SK-N-SH (cell line): ENCODE results near the gene MYLK. TPM values are rescaled to one million over a fixed set of nuclear protein-coding genes. Genes with fewer than 3 reads are reported as not detected.

Experiments used
- CTCF ChIA-PET: fragments of 300-600, 350-600 bp; formaldehyde crosslinking; extraction: SDS; loops from one replicate; lab custom pipeline; 2021; lab: Yijun Ruan, JAX
- POLR2A ChIA-PET: fragments of 350-600 bp; sonication (Branson Sonifier 250); formaldehyde crosslinking; extraction: SDS; loops from one replicate; lab custom pipeline; 2020; ENCODE audit warnings: antibody characterized with exemption, inconsistent platforms; lab: Yijun Ruan, JAX
- DNase-seq: peaks from one replicate; pipeline ENCODE4 v3.0.0; 2012
- H2AFZ ChIP-seq: fragments of 200-600 bp; sonication (generic); 2 replicates; pipeline ENCODE4 v1.8.1; 2016; ENCODE audit warnings: antibody characterized with exemption, mild to moderate bottlenecking, low read depth
- H3F3A ChIP-seq: fragments of 200-600 bp; sonication (generic); replicated peaks from 2 replicates; pipeline ENCODE3; 2016; ENCODE audit warnings: antibody characterized with exemption, mild to moderate bottlenecking; ENCODE audit not compliant: insufficient read depth
- H3K27ac ChIP-seq, 2 experiments: fragments of 200-500 bp in 1 of 2; fragments of 200-600 bp in 1 of 2; sonication (Bioruptor generic) in 1 of 2; sonication (generic), shearing (Covaris generic) in 1 of 2; 2 replicates each; pipeline versions ENCODE4 v1.5.1 to v1.6.1; 2014 to 2016; ENCODE audit warnings: low read depth in 2 of 2, inconsistent platforms in 1 of 2, low read length in 1 of 2, mild to moderate bottlenecking in 1 of 2, mixed read lengths in 1 of 2
- H3K27me3 ChIP-seq: fragments of 200-600 bp; sonication (generic), shearing (Covaris generic); 2 replicates; pipeline ENCODE4 v1.6.1; 2016; ENCODE audit warnings: mixed run types; ENCODE audit not compliant: insufficient read depth
- H3K36me3 ChIP-seq, 2 experiments: fragments of 200-500 bp in 1 of 2; fragments of 200-600 bp in 1 of 2; sonication (Bioruptor generic) in 1 of 2; sonication (generic) in 1 of 2; replicated peaks in 1 of 2; 2 replicates each; pipeline versions ENCODE3 to v1.5.1; 2014 to 2016; ENCODE audit warnings: low read length in 1 of 2, mild to moderate bottlenecking in 1 of 2; ENCODE audit not compliant: insufficient read depth in 2 of 2, control insufficient read depth in 1 of 2
- H3K4me1 ChIP-seq, 2 experiments: fragments of 200-500 bp in 1 of 2; fragments of 200-600 bp in 1 of 2; sonication (Bioruptor generic) in 1 of 2; sonication (generic), shearing (Covaris generic) in 1 of 2; 2 replicates each; pipeline versions ENCODE4 v1.5.1 to v1.6.1; 2014 to 2016; ENCODE audit warnings: low read depth in 1 of 2, low read length in 1 of 2, mixed run types in 1 of 2; ENCODE audit not compliant: insufficient read depth in 2 of 2, control insufficient read depth in 1 of 2
- H3K4me2 ChIP-seq: fragments of 200-600 bp; sonication (generic), shearing (Covaris generic); 2 replicates; pipeline ENCODE4 v1.6.1; 2017; ENCODE audit warnings: mixed run types
- H3K4me3 ChIP-seq, 2 experiments: fragments of 200-500 bp in 1 of 2; fragments of 200-600 bp in 1 of 2; sonication (Bioruptor generic) in 1 of 2; sonication (generic), shearing (Covaris generic) in 1 of 2; 2 replicates each; pipeline versions ENCODE4 v1.5.1 to v1.8.1; 2014 to 2016; ENCODE audit warnings: low read depth in 2 of 2, inconsistent platforms in 1 of 2, low read length in 1 of 2, mild to moderate bottlenecking in 1 of 2, mixed read lengths in 1 of 2, moderate library complexity in 1 of 2
- H3K79me2 ChIP-seq: fragments of 200-600 bp; sonication (generic); 2 replicates; pipeline ENCODE4 v1.8.1; 2017; ENCODE audit warnings: mild to moderate bottlenecking; ENCODE audit not compliant: insufficient read depth
- H3K9ac ChIP-seq: fragments of 200-600 bp; sonication (generic); 2 replicates; pipeline ENCODE4 v1.6.1; 2017; ENCODE audit warnings: mixed run types
- H3K9me2 ChIP-seq: fragments of 200-600 bp; sonication (generic); 2 replicates; pipeline ENCODE4 v1.6.1; 2017; ENCODE audit warnings: mixed run types
- H3K9me3 ChIP-seq: fragments of 200-600 bp; sonication (generic); 2 replicates; pipeline ENCODE4 v1.6.1; 2017; ENCODE audit warnings: mixed run types, mild to moderate bottlenecking, moderate library complexity
- H4K20me1 ChIP-seq: fragments of 200-600 bp; sonication (generic); 2 replicates; pipeline ENCODE4 v1.6.1; 2017; ENCODE audit warnings: mild to moderate bottlenecking, mixed run types; ENCODE audit not compliant: insufficient read depth
- CHD2 ChIP-seq: fragments of 150-350 bp; IDR thresholded peaks from 2 replicates; pipeline ENCODE4 v1.6.1; 2018; ENCODE audit warnings: low read length; ENCODE audit not compliant: partially characterized antibody
- CTCF ChIP-seq: fragments of 200-600 bp; sonication (generic); IDR thresholded peaks from 2 replicates; pipeline ENCODE4 v1.6.1; 2017; ENCODE audit warnings: antibody characterized with exemption, mild to moderate bottlenecking, moderate library complexity
- ELF1 ChIP-seq: IDR thresholded peaks from 2 replicates; pipeline ENCODE4 v1.4.0; 2012
- EP300 ChIP-seq, 2 experiments: IDR thresholded peaks; 2 replicates each; pipeline versions ENCODE4 v1.4.0 to v1.6.1; 2012; ENCODE audit warnings: borderline replicate concordance in 1 of 2, low read depth in 1 of 2, low read length in 1 of 2
- EZH2phosphoT487 ChIP-seq: fragments of 200-600 bp; sonication (generic); IDR thresholded peaks from 2 replicates; pipeline ENCODE4 v1.6.1; 2017; ENCODE audit warnings: low read depth, mixed run types, mild to moderate bottlenecking, antibody characterized with exemption, moderate library complexity, borderline replicate concordance
- FOSL2 ChIP-seq: IDR thresholded peaks from 2 replicates; pipeline ENCODE4 v1.4.0; 2012; ENCODE audit warnings: low read depth, mild to moderate bottlenecking, moderate library complexity, borderline replicate concordance
- FOXM1 ChIP-seq: IDR thresholded peaks from 2 replicates; pipeline ENCODE4 v1.4.0; 2012; ENCODE audit warnings: low read depth, mild to moderate bottlenecking
- GATA2 ChIP-seq: sonication (generic); formaldehyde crosslinking; IDR thresholded peaks from 2 replicates; pipeline ENCODE4 v1.5.0; 2020; ENCODE audit warnings: mild to moderate bottlenecking, missing genetic modification reagents
- NFIC ChIP-seq: IDR thresholded peaks from 2 replicates; pipeline ENCODE4 v1.4.0; 2012; ENCODE audit warnings: borderline replicate concordance
- POLR2AphosphoS5 ChIP-seq: IDR thresholded peaks from 2 replicates; pipeline ENCODE4 v1.6.1; 2012; ENCODE audit warnings: low read depth, low read length
- RAD21 ChIP-seq: IDR thresholded peaks from 2 replicates; pipeline ENCODE4 v1.6.1; 2012; ENCODE audit warnings: mild to moderate bottlenecking, low read length
- RCOR1 ChIP-seq: fragments of 150-350 bp; IDR thresholded peaks from 2 replicates; pipeline ENCODE4 v1.6.1; 2017; ENCODE audit warnings: antibody characterized with exemption, low read length
- RXRA ChIP-seq: IDR thresholded peaks from 2 replicates; pipeline ENCODE4 v1.4.0; 2012; ENCODE audit warnings: low read depth, mild to moderate bottlenecking, borderline replicate concordance
- SIN3A ChIP-seq: IDR thresholded peaks from 2 replicates; pipeline ENCODE4 v1.6.1; 2012; ENCODE audit warnings: low read depth, mild to moderate bottlenecking, low read length, moderate library complexity, borderline replicate concordance
- SMC3 ChIP-seq: IDR thresholded peaks from 2 replicates; pipeline ENCODE4 v1.6.1; 2012; ENCODE audit warnings: low read depth, low read length, improper control_type of control experiment
- TCF12 ChIP-seq: IDR thresholded peaks from 2 replicates; pipeline ENCODE4 v1.4.0; 2012
- TEAD4 ChIP-seq: IDR thresholded peaks from 2 replicates; pipeline ENCODE4 v1.4.0; 2012; ENCODE audit warnings: mild to moderate bottlenecking, borderline replicate concordance; ENCODE audit not compliant: insufficient read depth
- USF1 ChIP-seq: IDR thresholded peaks from 2 replicates; pipeline ENCODE4 v1.4.0; 2012; ENCODE audit warnings: low read depth, borderline replicate concordance
- YY1 ChIP-seq: IDR thresholded peaks from 2 replicates; pipeline ENCODE4 v1.4.0; 2012; ENCODE audit warnings: low read depth, mild to moderate bottlenecking
- WGBS: methylation state at CpG from one replicate; pipeline ENCODE4 v1.1.6; 2017; ENCODE audit warnings: low lambda C conversion rate; 5-methylcytosine and 5-hydroxymethylcytosine counted together
- polyA plus RNA-seq, 3 experiments: library from polyadenylated mRNA; depleted of rRNA; stranded (reverse); fragments of >200 nt; gene quantifications; 2 replicates each; pipeline ENCODE4 v1.2.3, GENCODE V29; 2012
- TF ChIP-seq, protein P1 (sequence below): fragments of 150-350 bp; IDR thresholded peaks from 2 replicates; pipeline ENCODE4 v1.6.1; 2017; ENCODE audit warnings: antibody characterized with exemption, low read length, low read depth, borderline replicate concordance

MYLK gene
- polyA plus RNA-seq, 1 of the 3 experiments (the other 2 are of a cell fraction), result 272 TPM

DNA sequence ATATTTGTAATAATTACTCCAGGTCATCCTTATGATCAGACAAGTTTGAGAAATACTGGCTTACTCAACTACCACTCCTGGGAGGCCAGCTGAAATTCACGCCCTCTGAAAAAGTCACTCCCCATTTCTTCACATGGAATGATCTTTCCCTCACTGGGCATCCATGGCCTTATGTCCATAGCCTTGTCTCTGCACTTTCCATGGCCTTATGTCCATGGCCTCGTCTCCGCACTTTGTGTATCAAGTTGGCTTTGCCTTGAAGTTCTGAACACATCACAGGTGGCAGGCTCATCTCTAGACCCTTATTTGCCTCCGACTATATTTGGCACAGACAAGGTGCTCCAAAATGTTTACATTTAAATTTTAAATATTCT is 241.2 kb downstream of the MYLK start:
- no peaks in the 10 kb centered on the region for H3K79me2 ChIP-seq
- no peaks in the 10 kb centered on the region for H3F3A ChIP-seq
- ChIA-PET CTCF (interaction anchor here (0.7 to 5.1 kb wide), 10 partner anchors 9 to 90 kb away, joined by 3 to 53 read pairs (median 4); no protein-coding TSS in a partner anchor), POLR2A (no interaction called here)
- H3K36me3 ChIP-seq, result peaks cover 68 to 75% of the 10 kb centered on the region in 2 experiments
- no peaks in the 10 kb centered on the region for H3K9me2 ChIP-seq
- H3K27ac ChIP-seq, result no peak overlapping the region
- peaks cover 0 to 7% of the 10 kb centered on the region in 2 experiments; a peak in 1 of 4 replicates for H3K4me1 ChIP-seq
- no peaks in the 10 kb centered on the region for H4K20me1 ChIP-seq
- no peak for DNase-seq
- no peak overlapping the region for H2AFZ ChIP-seq
- no peak overlapping the region for H3K4me2 ChIP-seq
- no peak overlapping the region for H3K4me3 ChIP-seq
- TF ChIP-seq EP300 (IDR thresholded peaks at IDR 0.05; ENCODE audit: borderline replicate concordance in 1 of 2, low read depth in 1 of 2, low read length in 1 of 2) (no peak), FOSL2 (no peak), NFIC (no peak), YY1 (no peak), USF1 (no peak), SIN3A (no peak), FOXM1 (no peak), TEAD4 (no peak), RCOR1 (no peak), GATA2 (CRISPR knock-in tag) (no peak), POLR2AphosphoS5 (no peak), TCF12 (no peak)
- TF ChIP-seq, all 33 proteins: peak for 0
- no peaks in the 10 kb centered on the region for H3K9me3 ChIP-seq
- WGBS, result 98% methylated on average over 4 of the region's 4 CpGs
- H3K27me3 ChIP-seq, result no peaks in the 10 kb centered on the region
- no peak overlapping the region for H3K9ac ChIP-seq

DNA sequence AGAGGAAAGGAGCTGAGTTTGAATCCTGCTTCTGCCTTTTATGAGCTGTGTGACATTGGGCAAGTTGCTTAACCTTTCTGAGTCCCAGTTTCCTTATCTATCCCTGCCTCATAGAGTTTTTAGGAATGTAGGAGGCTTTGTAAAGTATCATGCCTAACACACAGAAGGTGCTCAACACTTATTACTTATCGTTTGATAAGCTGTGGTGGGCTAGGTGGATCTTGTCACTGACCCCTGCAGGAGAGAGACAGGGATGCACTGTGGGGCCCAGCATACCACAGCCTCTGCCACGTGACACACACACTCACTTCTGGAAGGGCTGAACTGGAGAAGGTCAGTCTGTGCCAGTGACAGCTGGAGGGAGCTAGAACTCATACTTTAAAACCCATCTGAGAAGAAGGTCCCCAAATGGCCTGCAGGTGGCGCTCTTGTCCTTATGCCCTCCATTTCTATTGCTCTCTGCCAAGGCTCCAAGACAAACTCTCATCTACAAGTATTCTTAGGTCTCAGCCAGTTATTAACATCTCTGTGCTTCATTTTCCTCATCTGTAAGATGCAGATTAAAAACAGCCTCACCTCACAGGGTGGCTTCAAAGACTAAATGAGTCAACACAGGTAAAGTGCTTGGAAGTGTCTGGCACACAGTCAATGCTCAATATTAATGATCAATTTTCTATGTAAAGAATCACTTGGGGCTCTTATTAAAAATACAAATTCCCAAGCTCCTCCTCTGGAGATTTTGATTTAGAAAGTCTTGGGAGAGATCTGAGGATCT is 241.8 kb downstream of the MYLK start:
- Histone ChIP-seq H3K4me3 (no peak overlapping the region; a peak in 1 of 4 replicates), H3K9me2 (no peaks in the 10 kb centered on the region), H2AFZ (no peak overlapping the region), H3K27me3 (no peaks in the 10 kb centered on the region), H3K79me2 (no peaks in the 10 kb centered on the region), H3K4me2 (no peak overlapping the region), H3K9me3 (no peaks in the 10 kb centered on the region), H3K36me3 (peaks cover 63 to 78% of the 10 kb centered on the region in 2 experiments), H3K9ac (no peak overlapping the region)
- ChIA-PET CTCF (interaction anchor here (0.6 to 5.1 kb wide), 24 partner anchors 9 to 328 kb away, joined by 3 to 53 read pairs (median 3); no protein-coding TSS in a partner anchor), POLR2A (no interaction called here)
- TF ChIP-seq ELF1 (no peak), RXRA (no peak), CTCF (peak; percentile 97), SMC3 (peak; percentile 42), CHD2 (no peak), EZH2phosphoT487 (no peak), USF1 (peak; percentile 88), RCOR1 (no peak), POLR2AphosphoS5 (peak; percentile 45; the same call in 1 of the 2 replicates), RAD21 (peak; percentile 65), TEAD4 (no peak), TCF12 (peak; percentile 29; the same call in 1 of the 2 replicates)
- TF ChIP-seq, protein P1, sequence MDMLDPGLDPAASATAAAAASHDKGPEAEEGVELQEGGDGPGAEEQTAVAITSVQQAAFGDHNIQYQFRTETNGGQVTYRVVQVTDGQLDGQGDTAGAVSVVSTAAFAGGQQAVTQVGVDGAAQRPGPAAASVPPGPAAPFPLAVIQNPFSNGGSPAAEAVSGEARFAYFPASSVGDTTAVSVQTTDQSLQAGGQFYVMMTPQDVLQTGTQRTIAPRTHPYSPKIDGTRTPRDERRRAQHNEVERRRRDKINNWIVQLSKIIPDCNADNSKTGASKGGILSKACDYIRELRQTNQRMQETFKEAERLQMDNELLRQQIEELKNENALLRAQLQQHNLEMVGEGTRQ, result peak; percentile 37; the same call in 1 of the 2 replicates
- TF ChIP-seq, all 33 proteins: peak for 7
- peaks cover 0 to 7% of the 10 kb centered on the region in 2 experiments; a peak in 1 of 4 replicates for H3K4me1 ChIP-seq
- H3K27ac ChIP-seq, result peak overlapping the region in 1 of 2 experiments; percentile 19; a peak in 2 of 4 replicates
- H3F3A ChIP-seq, result no peaks in the 10 kb centered on the region
- peak; percentile 65 for DNase-seq
- no peaks in the 10 kb centered on the region for H4K20me1 ChIP-seq
- WGBS, result 38% methylated on average over 3 of the region's 3 CpGs
